GM12878 (cell line): ENCODE results near the gene BAZ2A. TPM values are rescaled to one million over a fixed set of nuclear protein-coding genes. Genes with fewer than 3 reads are reported as not detected.

Experiments used
- ATAC-seq: fragments of 200-7000 bp; cut with Tn5 transposase; 3 replicates; pipeline ENCODE4 v1.9.1; 2020; ENCODE audit warnings: mild to moderate bottlenecking, moderate library complexity
- BruUV-seq: library from RNA; stranded (reverse); fragments of 400-500 nt; replicated peaks from 2 replicates; lab custom pipeline; 2021; lab: Mats Ljungman, UMichigan
- CTCF ChIA-PET: fragments of 300-600 bp; sonication (Branson Sonifier 250); formaldehyde crosslinking; extraction: SDS; loops from one replicate; lab custom pipeline; 2021; ENCODE audit warnings: inconsistent platforms; lab: Yijun Ruan, JAX
- POLR2A ChIA-PET: fragments of 350-600 bp; formaldehyde crosslinking; extraction: SDS; loops from one replicate; lab custom pipeline; 2021; ENCODE audit warnings: inconsistent platforms; lab: Charles Lee
- RAD21 ChIA-PET: fragments of 300-600 bp; sonication (Branson Sonifier 250); formaldehyde crosslinking; loops from one replicate; lab custom pipeline; 2023; ENCODE audit warnings: antibody characterized with exemption; ENCODE audit not compliant: unreplicated experiment; lab: Charles Lee
- SMC1A ChIA-PET: fragments of 300-600 bp; sonication (Branson Sonifier 250); formaldehyde crosslinking; loops from one replicate; lab custom pipeline; 2023; ENCODE audit not compliant: unreplicated experiment, uncharacterized antibody; lab: Charles Lee
- DNase-seq: peaks from one replicate; pipeline ENCODE4 v3.0.0-alpha.2; 2011; ENCODE audit warnings: low read depth, low spot score
- FAIRE-seq: peaks from 3 replicates; lab custom pipeline; 2011; peaks lifted over from hg19 to GRCh38; lab: Jason Lieb, UNC
- H2AFZ ChIP-seq: 2 replicates; pipeline ENCODE4 v1.6.0; 2011; ENCODE audit warnings: low read depth, low read length, control low read depth; ENCODE audit not compliant: control insufficient read depth
- H3K27ac ChIP-seq: 2 replicates; pipeline ENCODE4 v1.5.1; 2011; ENCODE audit warnings: control low read depth; ENCODE audit not compliant: control insufficient read depth, insufficient read depth
- H3K27me3 ChIP-seq, 2 experiments: replicated peaks in 1 of 2; 2 replicates each; pipeline versions ENCODE4 v1.6.0 to v1.6.1; 2011; ENCODE audit warnings: low read length in 1 of 2; ENCODE audit not compliant: control insufficient read depth in 2 of 2, insufficient read depth in 2 of 2
- H3K36me3 ChIP-seq, 2 experiments: 2 replicates each; pipeline ENCODE4 v1.5.1; 2011; ENCODE audit warnings: low read length in 1 of 2; ENCODE audit not compliant: control insufficient read depth in 2 of 2, insufficient read depth in 2 of 2
- H3K4me1 ChIP-seq: 2 replicates; pipeline ENCODE4 v1.6.1; 2011; ENCODE audit warnings: mild to moderate bottlenecking, low read length, moderate library complexity, mixed read lengths; ENCODE audit not compliant: control insufficient read depth, insufficient read depth
- H3K4me2 ChIP-seq: 2 replicates; pipeline ENCODE4 v1.6.0; 2011; ENCODE audit warnings: control low read depth; ENCODE audit not compliant: control insufficient read depth, insufficient read depth
- H3K4me3 ChIP-seq: fragments of 200-600 bp; sonication (generic); 2 replicates; pipeline ENCODE4 v1.5.1; 2016
- H3K79me2 ChIP-seq: 2 replicates; pipeline ENCODE4 v1.6.0; 2011; ENCODE audit warnings: low read length; ENCODE audit not compliant: control insufficient read depth, insufficient read depth
- H3K9ac ChIP-seq: 2 replicates; pipeline ENCODE4 v1.8.0; 2011; ENCODE audit warnings: low read length, control low read depth, mixed read lengths; ENCODE audit not compliant: control insufficient read depth, insufficient read depth
- H3K9me3 ChIP-seq: replicated peaks from 3 replicates; pipeline ENCODE4 v1.5.1; 2011; ENCODE audit warnings: mild to moderate bottlenecking, low read length; ENCODE audit not compliant: control insufficient read depth, insufficient read depth
- H4K20me1 ChIP-seq: 2 replicates; pipeline ENCODE4 v1.6.0; 2011; ENCODE audit not compliant: control insufficient read depth, insufficient read depth
- ATF2 ChIP-seq: IDR thresholded peaks from 2 replicates; pipeline ENCODE4 v1.6.1; 2012; ENCODE audit warnings: low read length, inconsistent platforms
- ATF7 ChIP-seq: fragments of 450-650 bp; IDR thresholded peaks from 2 replicates; pipeline ENCODE4 v1.6.1; 2016; ENCODE audit warnings: low read depth, mild to moderate bottlenecking
- CHD4 ChIP-seq: fragments of 200-600 bp; sonication (generic); IDR thresholded peaks from 2 replicates; pipeline ENCODE4 v1.6.1; 2016; ENCODE audit warnings: mild to moderate bottlenecking
- EED ChIP-seq: sonication (generic); IDR thresholded peaks from 2 replicates; pipeline ENCODE4 v1.6.1; 2016; ENCODE audit warnings: antibody characterized with exemption, low read depth
- FOS ChIP-seq: IDR thresholded peaks from 3 replicates; pipeline ENCODE4 v1.6.1; 2011; ENCODE audit warnings: borderline replicate concordance; ENCODE audit not compliant: insufficient read length; ENCODE audit errors: extremely low read depth
- GABPA ChIP-seq: IDR thresholded peaks from 2 replicates; pipeline ENCODE4 v1.6.1; 2014; ENCODE audit warnings: antibody characterized with exemption, low read depth, mild to moderate bottlenecking, inconsistent platforms
- JUNB ChIP-seq: IDR thresholded peaks from 2 replicates; pipeline ENCODE4 v1.6.1; 2016; ENCODE audit warnings: antibody characterized with exemption, mild to moderate bottlenecking
- KLF5 ChIP-seq: fragments of 450-650 bp; IDR thresholded peaks from 2 replicates; pipeline ENCODE4 v1.6.1; 2014; ENCODE audit warnings: mild to moderate bottlenecking; ENCODE audit not compliant: partially characterized antibody
- MAX ChIP-seq: IDR thresholded peaks from 2 replicates; pipeline ENCODE4 v1.6.1; 2012; ENCODE audit warnings: low read depth, low read length, improper control_type of control experiment
- NBN ChIP-seq: fragments of 450-650 bp; IDR thresholded peaks from 2 replicates; pipeline ENCODE4 v1.6.1; 2016
- RB1 ChIP-seq: fragments of 450-650 bp; formaldehyde crosslinking; IDR thresholded peaks from 2 replicates; pipeline ENCODE4 v1.6.1; 2017; ENCODE audit warnings: mild to moderate bottlenecking, borderline replicate concordance
- SMAD5 ChIP-seq: IDR thresholded peaks from 2 replicates; pipeline ENCODE4 v1.6.1; 2016; ENCODE audit warnings: antibody characterized with exemption, low read depth
- SMARCA5 ChIP-seq: fragments of 450-650 bp; IDR thresholded peaks from 2 replicates; pipeline ENCODE4 v1.6.1; 2017; ENCODE audit warnings: mild to moderate bottlenecking
- USF2 ChIP-seq: IDR thresholded peaks from 2 replicates; pipeline ENCODE4 v1.6.1; 2011; ENCODE audit warnings: low read depth, low read length, improper control_type of control experiment, borderline replicate concordance
- ZNF384 ChIP-seq: IDR thresholded peaks from 2 replicates; pipeline ENCODE4 v1.6.1; 2012; ENCODE audit warnings: low read depth, mild to moderate bottlenecking, low read length, improper control_type of control experiment, borderline replicate concordance
- ZNF687 ChIP-seq: fragments of 450-650 bp; IDR thresholded peaks from 2 replicates; pipeline ENCODE4 v1.6.1; 2017; ENCODE audit warnings: mild to moderate bottlenecking, moderate library complexity
- WGBS: methylation state at CpG from one replicate; pipeline ENCODE4 v1.1.6; 2016; ENCODE audit warnings: low lambda C conversion rate; ENCODE audit not compliant: insufficient replicate concordance, insufficient coverage; ENCODE audit errors: missing lambda C conversion rate; 5-methylcytosine and 5-hydroxymethylcytosine counted together
- in situ Hi-C: fragments of 300-500 bp; cut with MboI; formaldehyde crosslinking; loops from 9 replicates; pipeline ENCODE4 v1.14.3; 2018; ENCODE audit warnings: mixed read lengths
- intact Hi-C: fragments of 100-400 bp; cut with micrococcal nuclease; formaldehyde crosslinking; loops from one replicate; pipeline ENCODE4 v1.14.2; 2022; ENCODE audit not compliant: unreplicated experiment
- polyA plus RNA-seq, 11 experiments: library from polyadenylated mRNA; depleted of rRNA in 4 of 11; unstranded in 6 of 11; stranded (reverse) in 5 of 11; fragments of >200 nt; fragmentation: Nextera tagmentation in 4 of 11; fragmentation: Illumina TruSeq in 1 of 11; extraction: Ambion mirVana in 4 of 11; extraction: Trizol in 1 of 11; gene quantifications; 1 replicate in 1 of 11; 2 replicates in 10 of 11; pipeline versions ENCODE4 v1.2.1 to v1.2.3, GENCODE V29; 2011 to 2016; ENCODE audit warnings: inconsistent platforms in 2 of 11, missing spikeins in 2 of 11, low read depth in 1 of 11
- total RNA-seq, 4 experiments: library from RNA; depleted of rRNA in 3 of 4; stranded (reverse); fragments of >200 nt in 3 of 4; fragmentation: Illumina TruSeq in 1 of 4; extraction: Trizol in 1 of 4; gene quantifications; 2 replicates each; pipeline versions ENCODE4 v1.2.1 to v1.2.3, GENCODE V29; 2013 to 2021

BAZ2A gene
- total and polyA plus RNA-seq, 10 of the 15 experiments (the other 5 are each of a cell fraction or from before 2014, with no cell fraction given): 4.8 to 90.2 (median 29.9) TPM

GRCh38 chr12:56657416-56658379 lies 27.6 kb upstream of the BAZ2A start:
- Histone ChIP-seq H3K4me1 (peaks cover 15% of the 10 kb centered on the region), H3K79me2 (no peaks in the 10 kb centered on the region), H3K4me2 (peak overlapping the region; percentile 50), H3K9me3 (no peaks in the 10 kb centered on the region; the same call in 2 of the 3 replicates), H3K4me3 (no peak overlapping the region), H3K36me3 (no peaks in the 10 kb centered on the region; a peak in 4 of 4 replicates), H4K20me1 (no peaks in the 10 kb centered on the region), H3K27ac (peak overlapping the region; percentile 69), H3K9ac (peak overlapping the region; percentile 22; the same call in 1 of the 2 replicates), H3K27me3 (no peaks in the 10 kb centered on the region), H2AFZ (no peak overlapping the region; the same call in 1 of the 2 replicates)
- in situ Hi-C loops (no loop called here), intact Hi-C loops (no loop called here)
- ATAC-seq (peak; percentile 78), DNase-seq (no peak), FAIRE-seq (no peak)
- CTCF ChIA-PET: interaction anchor here (0.6 to 2.1 kb wide), 4 partner anchors 11 to 83 kb away, joined by 4 to 15 read pairs (median 6); no protein-coding TSS in a partner anchor
- SMC1A ChIA-PET: interaction anchor here (0.6 to 4.2 kb wide), 9 partner anchors 11 to 348 kb away, joined by 3 to 22 read pairs (median 8); partner anchors contain the start of gene ATP5F1B
- RAD21 ChIA-PET: interaction anchor here (0.9 to 3.5 kb wide), 6 partner anchors 15 to 68 kb away, joined by 3 to 44 read pairs (median 8); partner anchors contain the start of genes NACA and PTGES3
- BruUV-seq: no TSS peak
- POLR2A ChIA-PET: interaction anchor here (0.5 to 3.1 kb wide), 16 partner anchors 9 to 686 kb away, joined by 3 to 51 read pairs (median 6); partner anchors contain the start of genes ATP5F1B, NACA and PTGES3
- WGBS: 50% methylated on average over 7 of the region's 7 CpGs
- TF ChIP-seq JUNB: peak; percentile 62
- no peak for TF ChIP-seq KLF5
- TF ChIP-seq FOS: no peak
- 0 out of 2 replicates have a peak, but pooled peaks have one; percentile 27 for TF ChIP-seq SMARCA5
- peak; percentile 75 for TF ChIP-seq ATF7
- TF ChIP-seq ZNF384: peak; percentile 42; the same call in 1 of the 2 replicates
- TF ChIP-seq GABPA: no peak
- TF ChIP-seq USF2: no peak
- TF ChIP-seq CHD4: no peak
- no peak for TF ChIP-seq MAX
- no peak for TF ChIP-seq RB1
- no peak for TF ChIP-seq SMAD5
- TF ChIP-seq ZNF687: 0 out of 2 replicates have a peak, but pooled peaks have one; percentile 12
- 0 out of 2 replicates have a peak, but pooled peaks have one; percentile 24 for TF ChIP-seq EED
- TF ChIP-seq ATF2: 0 out of 2 replicates have a peak, but pooled peaks have one; percentile 31
- TF ChIP-seq NBN: 0 out of 2 replicates have a peak, but pooled peaks have one; percentile 18
